ENCODE data around the gene UNKL.

DNA sequence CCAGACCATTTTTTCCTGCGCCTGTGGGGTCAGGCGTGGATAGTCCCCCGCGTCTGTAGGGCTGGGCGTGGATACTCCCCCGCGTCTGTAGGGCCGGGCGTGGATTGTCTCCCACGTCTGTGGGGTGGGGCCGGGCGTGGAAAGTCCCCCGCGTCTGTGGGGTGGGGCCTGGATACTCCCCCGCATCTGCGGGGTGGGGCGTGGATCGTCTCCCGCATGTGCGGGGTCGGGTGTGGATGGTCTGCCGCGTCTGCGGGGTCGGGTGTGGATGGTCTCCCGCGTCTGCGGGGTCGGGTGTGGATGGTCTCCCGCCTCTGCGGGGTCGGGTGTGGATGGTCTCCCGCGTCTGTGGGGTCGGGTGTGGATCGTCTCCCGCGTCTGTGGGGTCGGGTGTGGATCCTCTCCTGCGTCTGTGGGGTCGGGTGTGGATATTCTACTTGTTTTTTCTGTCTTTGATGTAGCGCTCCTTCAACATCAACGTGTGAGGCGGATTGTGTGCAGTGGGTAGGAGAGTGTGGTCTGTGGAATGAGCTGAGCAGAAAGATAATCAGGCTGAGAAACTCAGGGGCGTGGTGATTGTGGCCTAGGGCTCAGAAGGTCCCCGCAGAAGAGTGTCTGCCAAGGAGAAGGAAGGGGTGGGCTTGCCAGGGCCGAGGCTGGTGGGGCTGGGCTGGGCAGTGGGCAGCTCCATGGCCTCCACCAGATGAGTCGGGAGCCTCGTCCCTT is 59.5 kb downstream of the UNKL start:
- TF ChIP-seq, protein P1, sequence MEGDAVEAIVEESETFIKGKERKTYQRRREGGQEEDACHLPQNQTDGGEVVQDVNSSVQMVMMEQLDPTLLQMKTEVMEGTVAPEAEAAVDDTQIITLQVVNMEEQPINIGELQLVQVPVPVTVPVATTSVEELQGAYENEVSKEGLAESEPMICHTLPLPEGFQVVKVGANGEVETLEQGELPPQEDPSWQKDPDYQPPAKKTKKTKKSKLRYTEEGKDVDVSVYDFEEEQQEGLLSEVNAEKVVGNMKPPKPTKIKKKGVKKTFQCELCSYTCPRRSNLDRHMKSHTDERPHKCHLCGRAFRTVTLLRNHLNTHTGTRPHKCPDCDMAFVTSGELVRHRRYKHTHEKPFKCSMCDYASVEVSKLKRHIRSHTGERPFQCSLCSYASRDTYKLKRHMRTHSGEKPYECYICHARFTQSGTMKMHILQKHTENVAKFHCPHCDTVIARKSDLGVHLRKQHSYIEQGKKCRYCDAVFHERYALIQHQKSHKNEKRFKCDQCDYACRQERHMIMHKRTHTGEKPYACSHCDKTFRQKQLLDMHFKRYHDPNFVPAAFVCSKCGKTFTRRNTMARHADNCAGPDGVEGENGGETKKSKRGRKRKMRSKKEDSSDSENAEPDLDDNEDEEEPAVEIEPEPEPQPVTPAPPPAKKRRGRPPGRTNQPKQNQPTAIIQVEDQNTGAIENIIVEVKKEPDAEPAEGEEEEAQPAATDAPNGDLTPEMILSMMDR (conservative IDR thresholded peaks at IDR 0.05 in 1 of 2, IDR thresholded peaks at IDR 0.05 in 1 of 2; ENCODE audit: extremely low read depth in 1 of 2, insufficient read depth in 1 of 2, low read depth in 1 of 2, low read length in 2 of 2): no peak
- TF ChIP-seq EZH2 (IDR thresholded peaks at IDR 0.05; ENCODE audit: borderline replicate concordance, low read length): no peak
